Psoas muscle (tissue), 8 donors: ENCODE results near the gene KIRREL3. TPM values are rescaled to one million over a fixed set of nuclear protein-coding genes. Genes with fewer than 3 reads are reported as not detected.

ENCODE experiments used
- ATAC-seq, 4 donors: fragments of 200-7000 bp; cut with Tn5 transposase; one replicate each; pipeline ENCODE4 v1.9.1; 2020; ENCODE audit warnings: moderate library complexity in 3 of 4, mild to moderate bottlenecking in 2 of 4
- DNase-seq, 2 donors: peaks; one replicate each; pipeline ENCODE4 v3.0.0-alpha.2; 2020
- H3K27ac ChIP-seq: fragments of 200-600 bp; one replicate; pipeline ENCODE4 v1.8.0; 2022
- H3K27me3 ChIP-seq, 3 donors: fragments of 200-600 bp in 1 of 3; one replicate each; pipeline versions ENCODE4 v1.6.1 to v1.8.0; 2013 to 2022; ENCODE audit warnings: low read length in 2 of 3, mild to moderate bottlenecking in 2 of 3, moderate library complexity in 1 of 3; ENCODE audit not compliant: insufficient read depth in 3 of 3
- H3K36me3 ChIP-seq, 2 donors: fragments of 200-600 bp in 1 of 2; one replicate each; pipeline versions ENCODE4 v1.6.1 to v1.8.0; 2013 to 2022; ENCODE audit warnings: low read depth in 1 of 2, mild to moderate bottlenecking in 1 of 2, moderate library complexity in 1 of 2; ENCODE audit not compliant: insufficient read depth in 1 of 2
- H3K4me1 ChIP-seq: fragments of 200-600 bp; one replicate; pipeline ENCODE4 v1.8.0; 2022
- H3K4me3 ChIP-seq: fragments of 200-600 bp; one replicate; pipeline ENCODE4 v1.8.0; 2022; ENCODE audit warnings: mild to moderate bottlenecking
- H3K9me3 ChIP-seq: fragments of 200-600 bp; one replicate; pipeline ENCODE4 v1.8.0; 2022
- WGBS, 3 donors: extraction: QIAGEN DNeasy Blood & Tissue Kit; methylation state at CpG; one replicate each; pipeline versions ENCODE4 v1.1.6 to v1.1.7; 2013; 5-methylcytosine and 5-hydroxymethylcytosine counted together
- intact Hi-C, 2 donors: fragments of 100-400 bp; cut with DNase I; formaldehyde crosslinking; loops; one replicate each; pipeline versions ENCODE4 v1.11.0 to v1.14.2; 2022
- polyA plus RNA-seq, 3 donors: library from polyadenylated mRNA; stranded (reverse); fragments of 200-250 nt; gene quantifications; one replicate each; pipeline ENCODE4 v1.2.3, GENCODE V29; 2013
- total RNA-seq, 4 donors: library from RNA; stranded (reverse); fragmentation: NEBNext Ultra II Directional in 2 of 4; extraction: Animal tissue kit (Norgen Biotek cat#: 25700) in 2 of 4; gene quantifications; one replicate each; pipeline versions ENCODE4 v1.2.1 to v1.2.4, GENCODE V29; 2021 to 2023
- TF ChIP-seq, protein P1 (sequence below): fragments of 200-600 bp; IDR thresholded peaks from one replicate; pipeline ENCODE4 v1.8.0; 2022; ENCODE audit warnings: antibody characterized with exemption
- donor health status: healthy with polysubstance abuse.
- donor health status: DM: no; HTN: no; CAD: no; lungs with moderate emphysema.
- donor health status: Bipolar disorder and iron deficiency.
- donor health status: healthy.
- donor health status: DM: yes; HTN: yes; CAD: no.
- donor health status: DM: no; HTN: no; CAD: no.
- donor health status: DM: no; HTN: no; CAD: no.
- donor health status: DM: yes; HTN: yes; CAD: no.

KIRREL3 gene
- total and polyA plus RNA-seq, 7 donors = 0.04 TPM; not detected in 6

DNA sequence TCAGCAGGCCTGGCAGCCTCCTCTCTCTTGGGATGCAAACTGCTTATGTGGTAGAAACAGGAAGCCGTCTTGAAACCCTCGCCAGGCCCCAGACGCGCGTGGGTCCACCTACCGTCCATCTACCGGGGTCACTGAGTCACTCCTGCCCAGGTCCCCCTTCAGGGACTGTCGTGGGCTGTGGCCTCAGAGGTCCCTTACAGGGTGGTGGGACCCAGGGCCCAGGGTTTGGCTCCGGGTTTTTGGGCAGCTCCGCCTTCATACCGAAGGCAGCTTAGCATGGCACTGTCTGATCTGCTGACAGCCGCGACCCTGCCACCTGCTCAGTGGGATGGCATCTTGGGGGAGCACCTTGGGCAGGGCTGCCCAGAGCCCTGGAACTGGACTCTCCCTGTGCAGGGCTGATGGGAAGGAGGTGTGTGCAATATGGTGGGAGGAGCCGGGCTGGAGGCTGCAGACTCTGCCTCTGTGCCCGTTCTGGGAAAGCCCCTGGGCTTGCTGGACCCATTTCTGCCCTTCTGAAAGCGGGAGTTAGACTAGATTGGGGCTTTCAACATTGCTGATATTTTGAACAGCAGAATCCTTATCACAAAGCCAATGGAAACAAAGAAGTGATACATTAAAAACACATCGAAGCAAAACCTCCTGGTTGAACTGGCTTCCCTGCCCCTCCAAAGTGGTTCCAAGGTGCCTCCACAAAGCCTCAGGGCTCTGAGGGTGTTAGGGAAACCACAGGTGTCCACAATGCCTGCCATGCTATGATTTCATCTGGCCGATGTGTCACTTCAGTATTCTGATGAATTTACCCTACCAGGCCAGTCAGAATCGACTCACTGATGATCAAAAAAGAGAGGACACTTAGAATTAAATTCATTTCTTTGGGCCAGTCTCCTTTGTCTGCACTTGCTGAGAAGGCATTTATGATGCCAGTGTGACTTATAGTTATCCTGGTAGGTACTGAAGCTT lies 316.5 kb downstream of the KIRREL3 start:
- 72 to 77% (median 74%) methylated on average over 19 of the region's 19 CpGs for WGBS, 3 donors
- no peaks in the 10 kb centered on the region for H3K36me3 ChIP-seq
- H3K4me1 ChIP-seq = no peaks in the 10 kb centered on the region
- DNase-seq (no peak), ATAC-seq (no peak)
- H3K4me3 ChIP-seq = no peak overlapping the region
- TF ChIP-seq, protein P1, sequence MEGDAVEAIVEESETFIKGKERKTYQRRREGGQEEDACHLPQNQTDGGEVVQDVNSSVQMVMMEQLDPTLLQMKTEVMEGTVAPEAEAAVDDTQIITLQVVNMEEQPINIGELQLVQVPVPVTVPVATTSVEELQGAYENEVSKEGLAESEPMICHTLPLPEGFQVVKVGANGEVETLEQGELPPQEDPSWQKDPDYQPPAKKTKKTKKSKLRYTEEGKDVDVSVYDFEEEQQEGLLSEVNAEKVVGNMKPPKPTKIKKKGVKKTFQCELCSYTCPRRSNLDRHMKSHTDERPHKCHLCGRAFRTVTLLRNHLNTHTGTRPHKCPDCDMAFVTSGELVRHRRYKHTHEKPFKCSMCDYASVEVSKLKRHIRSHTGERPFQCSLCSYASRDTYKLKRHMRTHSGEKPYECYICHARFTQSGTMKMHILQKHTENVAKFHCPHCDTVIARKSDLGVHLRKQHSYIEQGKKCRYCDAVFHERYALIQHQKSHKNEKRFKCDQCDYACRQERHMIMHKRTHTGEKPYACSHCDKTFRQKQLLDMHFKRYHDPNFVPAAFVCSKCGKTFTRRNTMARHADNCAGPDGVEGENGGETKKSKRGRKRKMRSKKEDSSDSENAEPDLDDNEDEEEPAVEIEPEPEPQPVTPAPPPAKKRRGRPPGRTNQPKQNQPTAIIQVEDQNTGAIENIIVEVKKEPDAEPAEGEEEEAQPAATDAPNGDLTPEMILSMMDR = no peak
- no peaks in the 10 kb centered on the region for H3K27me3 ChIP-seq
- intact Hi-C loops = no loop called here
- no peak overlapping the region for H3K27ac ChIP-seq
- H3K9me3 ChIP-seq = no peaks in the 10 kb centered on the region

DNA sequence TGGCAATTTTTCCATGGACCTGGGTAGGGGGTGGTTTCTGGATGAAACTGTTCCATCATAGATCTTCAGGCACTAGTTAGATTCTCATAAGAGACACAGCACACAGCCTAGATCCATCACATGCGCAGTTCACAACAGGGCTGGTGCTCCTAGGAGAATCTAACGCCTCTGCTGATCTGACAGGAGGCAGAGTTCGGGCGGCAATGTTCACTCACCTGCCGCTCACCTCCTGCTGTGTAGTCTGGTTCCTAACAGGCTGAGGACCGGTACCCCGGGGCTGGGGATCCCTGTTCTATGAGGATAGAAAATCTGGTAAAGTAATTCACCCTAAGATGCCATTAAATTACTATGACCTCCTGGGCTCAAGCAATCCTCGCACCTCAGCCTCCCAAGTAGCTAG lies 318.0 kb downstream of the KIRREL3 start:
- ATAC-seq = no peak
- no peaks in the 10 kb centered on the region for H3K9me3 ChIP-seq
- no peaks in the 10 kb centered on the region for H3K36me3 ChIP-seq
- no peak for DNase-seq
- H3K27me3 ChIP-seq = peaks cover 0 to 3% (median 2%) of the 10 kb centered on the region in 3 donors
- WGBS, 3 donors = 86 to 93% (median 88%) methylated on average over 8 of the region's 8 CpGs
- no peaks in the 10 kb centered on the region for H3K4me1 ChIP-seq
- TF ChIP-seq, protein P1 = no peak
- no peak overlapping the region for H3K4me3 ChIP-seq
- H3K27ac ChIP-seq = no peak overlapping the region
- intact Hi-C loops = no loop called here

DNA sequence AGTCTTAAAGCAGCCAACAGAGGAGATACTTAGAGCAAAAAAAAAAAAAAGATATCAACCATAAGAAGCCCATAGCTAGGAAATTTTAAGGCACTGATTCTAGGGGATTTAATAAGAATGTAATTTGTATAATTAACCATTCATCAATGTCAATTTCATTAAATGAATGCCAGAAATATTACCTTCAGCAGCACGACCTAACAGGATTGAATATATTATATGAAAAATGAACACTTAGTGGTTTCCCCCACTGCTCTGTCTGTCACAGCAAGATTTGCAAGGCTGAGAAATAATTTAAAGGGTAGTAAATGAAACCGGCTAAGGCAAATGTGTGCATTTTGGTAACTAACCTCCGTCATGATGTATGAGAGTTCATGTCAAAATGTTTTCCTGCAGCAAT lies 319.9 kb downstream of the KIRREL3 start:
- no peak for ATAC-seq

DNA sequence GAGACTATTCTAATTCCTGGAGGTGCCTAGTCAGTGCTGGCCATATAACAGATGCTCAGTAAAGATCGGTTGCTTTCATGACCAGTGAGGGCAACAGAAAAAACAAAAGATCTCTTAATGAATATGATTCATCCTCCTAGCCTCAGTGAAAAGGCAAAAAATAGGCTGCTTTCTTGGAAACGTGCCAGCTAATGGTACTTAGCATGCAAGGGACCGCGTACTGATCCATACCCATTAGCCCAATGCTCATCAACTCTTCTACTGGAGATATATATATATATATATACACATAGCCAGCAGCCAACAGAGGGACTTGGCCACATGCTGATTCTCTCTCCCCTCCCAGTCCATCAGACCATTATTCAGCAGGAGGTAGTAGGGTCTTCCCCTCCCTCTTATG lies 320.4 kb downstream of the KIRREL3 start:
- intact Hi-C loops = no loop called here
- DNase-seq = no peak
- Histone ChIP-seq H3K36me3 (no peaks in the 10 kb centered on the region), H3K4me3 (no peak overlapping the region), H3K4me1 (no peaks in the 10 kb centered on the region), H3K27ac (no peak overlapping the region), H3K27me3 (peaks cover 0 to 6% (median 2%) of the 10 kb centered on the region in 3 donors), H3K9me3 (no peaks in the 10 kb centered on the region)
- WGBS, 3 donors = 59 to 70% (median 62%) methylated on average over 4 of the region's 4 CpGs
- no peak for ATAC-seq
- TF ChIP-seq, protein P1 = no peak

More for the DNA sequence above, 319.9 kb downstream of the KIRREL3 start:
- TF ChIP-seq, protein P1 = no peak
- no peak for DNase-seq
- no peak overlapping the region for H3K27ac ChIP-seq
- H3K27me3 ChIP-seq = peaks cover 0 to 3% (median 2%) of the 10 kb centered on the region in 3 donors
- no peaks in the 10 kb centered on the region for H3K9me3 ChIP-seq
- intact Hi-C loops = no loop called here
- 36 to 44% (median 39%) methylated on average over 3 of the region's 3 CpGs for WGBS, 3 donors
- no peak overlapping the region for H3K4me3 ChIP-seq
- H3K4me1 ChIP-seq = no peaks in the 10 kb centered on the region
- H3K36me3 ChIP-seq = no peaks in the 10 kb centered on the region
